Sciatic nerve (tissue), 2 donors: Measurements from ENCODE around the gene BABAM1. TPM values are rescaled to one million over a fixed set of nuclear protein-coding genes. Genes with fewer than 3 reads are reported as not detected.
"Not testable (repeated sequence)": the region's sequence is repeated elsewhere in the genome, so short reads cannot be mapped to it uniquely, and the experiment has no call there.

ENCODE experiments used
- ATAC-seq: fragments of 200-7000 bp; cut with Tn5 transposase; one replicate; pipeline ENCODE4 v1.9.1; 2020; ENCODE audit warnings: mild to moderate bottlenecking, moderate library complexity
- DNase-seq: peaks from one replicate; pipeline ENCODE4 v3.0.0-alpha.2; 2020; ENCODE audit warnings: low spot score
- intact Hi-C: fragments of 100-400 bp; cut with DNase I; formaldehyde crosslinking; loops from one replicate; pipeline ENCODE4 v1.14.2; 2022
- total RNA-seq: library from RNA; stranded (reverse); fragmentation: NEBNext Ultra II Directional; extraction: Animal tissue kit (Norgen Biotek cat#: 25700); gene quantifications from one replicate; pipeline ENCODE4 v1.2.1, GENCODE V29; 2021
- donor health status: DM: no; HTN: no; CAD: no.
- donor health status: DM: no; HTN: no; CAD: no.

Gene BABAM1
- total RNA-seq, 1 donor from 2014 or later, result 66.6 TPM

DNA sequence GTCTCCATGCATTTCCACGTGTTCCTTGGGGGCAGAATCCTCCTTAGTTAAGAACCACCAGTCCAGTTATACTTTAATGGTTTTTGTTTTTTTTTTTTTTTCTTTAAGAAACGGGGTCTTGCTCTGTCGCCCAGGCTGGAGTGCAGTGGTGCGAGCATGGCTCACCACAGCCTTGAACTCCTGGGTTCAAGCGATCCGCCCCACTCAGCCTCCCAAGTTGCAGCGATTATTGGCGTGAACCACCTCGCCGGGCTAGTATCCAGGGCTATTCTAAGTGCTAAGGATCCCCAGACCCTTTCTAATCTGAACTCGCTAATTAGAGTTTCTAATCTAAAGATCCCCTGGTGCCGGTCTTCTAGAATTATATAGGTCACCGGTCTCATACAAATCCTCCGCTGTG lies 26.4 kb downstream of the BABAM1 start:
- no peak for ATAC-seq
- intact Hi-C loops, result loop anchor here (10.0 kb wide), 1 partner anchor 91 kb away; no protein-coding TSS in a partner anchor
- DNase-seq, result no peak

DNA sequence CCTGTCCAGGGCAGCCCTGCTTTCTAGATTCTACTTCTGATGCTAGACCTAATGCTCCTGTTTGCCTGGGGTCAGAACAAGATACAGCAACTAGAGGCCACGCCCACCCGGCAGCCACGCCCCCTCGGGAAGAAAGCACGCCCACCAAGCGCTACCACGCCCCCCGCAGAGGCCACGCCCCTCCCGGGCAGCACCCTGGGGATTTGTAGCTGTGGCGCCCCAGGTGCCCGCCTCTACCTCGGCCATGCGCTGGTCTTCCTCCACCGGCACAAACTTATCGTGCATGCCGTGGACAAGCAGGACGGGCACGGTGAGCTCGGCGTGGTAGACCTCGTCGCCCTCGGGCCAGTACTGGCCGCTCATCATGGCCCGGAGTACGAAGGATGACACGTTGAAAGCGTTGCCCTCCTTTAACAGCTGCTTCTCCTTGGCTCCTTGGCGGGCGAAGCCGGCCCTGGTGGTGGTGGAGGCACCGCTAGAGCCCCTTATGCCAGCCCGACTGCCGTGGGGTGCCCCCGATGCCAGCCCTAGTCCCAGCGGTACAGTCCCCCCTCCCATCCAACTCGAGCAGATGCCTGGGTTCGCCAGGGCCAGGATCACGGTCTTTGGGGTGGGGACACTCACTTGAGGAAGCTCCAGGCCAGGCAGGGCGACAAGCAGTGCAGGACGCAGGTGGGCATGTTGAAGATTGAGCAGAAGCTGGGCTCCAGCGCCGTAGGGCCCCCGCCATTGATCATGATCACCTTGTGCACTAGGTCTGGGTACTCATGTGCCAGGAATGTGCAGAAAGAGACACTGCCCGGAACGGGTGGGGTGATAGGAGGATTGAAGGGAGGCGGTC lies 27.0 kb downstream of the BABAM1 start:
- no peak for ATAC-seq
- intact Hi-C loops, result loop anchor here (10.0 kb wide), 1 partner anchor 91 kb away; no protein-coding TSS in a partner anchor
- DNase-seq, result no peak

DNA sequence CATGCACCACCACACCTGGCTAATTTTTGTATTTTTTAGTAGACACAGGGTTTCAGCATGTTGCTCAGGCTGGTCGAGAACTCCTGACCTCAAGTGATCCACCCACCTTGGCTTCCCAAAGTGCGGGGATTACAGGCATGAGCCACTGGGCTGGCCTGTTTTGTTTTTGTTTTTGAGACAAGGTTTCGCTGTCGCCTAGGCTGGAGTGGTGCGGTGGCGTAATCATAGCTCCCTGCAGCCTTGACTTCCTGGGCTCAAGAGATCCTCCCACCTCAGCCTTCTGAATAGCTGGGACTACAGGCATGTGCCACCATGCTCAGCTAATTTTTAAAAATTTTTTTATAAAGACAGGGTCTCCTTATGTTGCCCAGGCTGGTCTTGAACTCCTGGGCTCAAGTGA lies 28.3 kb downstream of the BABAM1 start:
- ATAC-seq, DNase-seq: not testable (repeated sequence)
- intact Hi-C loops, result loop anchor here (10.0 kb wide), 1 partner anchor 89 kb away; no protein-coding TSS in a partner anchor

DNA sequence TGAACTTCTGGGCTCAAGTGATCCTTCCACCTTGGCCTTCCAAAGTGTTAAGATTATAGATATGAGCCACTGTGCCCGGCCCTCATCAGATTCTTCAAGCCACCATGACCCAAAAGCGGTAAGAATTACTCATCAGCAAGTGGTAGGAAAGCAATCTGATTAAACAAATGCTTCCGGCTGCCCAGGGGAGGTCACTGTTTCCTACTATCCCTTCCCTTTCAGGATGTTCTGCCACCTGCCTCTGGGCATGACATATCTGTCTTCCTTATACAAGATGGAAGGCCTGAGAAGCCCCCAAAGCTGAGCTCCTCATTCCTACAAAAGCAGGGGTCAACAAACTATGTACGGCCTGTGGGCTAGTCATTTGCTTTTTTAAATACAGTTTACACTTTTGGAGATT lies 29.0 kb downstream of the BABAM1 start:
- ATAC-seq, result no peak
- no peak for DNase-seq
- intact Hi-C loops, result loop anchor here (10.0 kb wide), 1 partner anchor 89 kb away; no protein-coding TSS in a partner anchor

DNA sequence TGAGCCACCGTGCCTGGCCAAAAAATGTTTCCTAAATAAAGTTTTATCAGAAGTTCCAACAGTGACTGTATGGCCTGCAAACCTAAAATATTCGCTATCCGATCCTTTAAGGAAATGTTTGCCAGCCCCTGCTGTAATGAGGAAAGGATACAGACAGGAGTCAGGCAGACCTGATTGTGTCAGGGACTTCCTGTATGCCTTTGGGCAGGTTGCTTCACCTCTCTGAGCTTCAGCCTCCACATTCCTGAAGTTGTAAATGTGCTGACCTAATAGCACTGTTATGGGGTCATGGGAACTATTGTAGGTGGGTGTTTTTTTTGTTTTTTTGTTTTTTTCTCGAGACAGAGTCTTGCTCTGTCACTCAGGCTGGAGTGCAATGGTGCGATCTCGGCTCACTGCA lies 29.7 kb downstream of the BABAM1 start:
- no peak for ATAC-seq
- intact Hi-C loops, result loop anchor here (10.0 kb wide), 1 partner anchor 88 kb away; no protein-coding TSS in a partner anchor

DNA sequence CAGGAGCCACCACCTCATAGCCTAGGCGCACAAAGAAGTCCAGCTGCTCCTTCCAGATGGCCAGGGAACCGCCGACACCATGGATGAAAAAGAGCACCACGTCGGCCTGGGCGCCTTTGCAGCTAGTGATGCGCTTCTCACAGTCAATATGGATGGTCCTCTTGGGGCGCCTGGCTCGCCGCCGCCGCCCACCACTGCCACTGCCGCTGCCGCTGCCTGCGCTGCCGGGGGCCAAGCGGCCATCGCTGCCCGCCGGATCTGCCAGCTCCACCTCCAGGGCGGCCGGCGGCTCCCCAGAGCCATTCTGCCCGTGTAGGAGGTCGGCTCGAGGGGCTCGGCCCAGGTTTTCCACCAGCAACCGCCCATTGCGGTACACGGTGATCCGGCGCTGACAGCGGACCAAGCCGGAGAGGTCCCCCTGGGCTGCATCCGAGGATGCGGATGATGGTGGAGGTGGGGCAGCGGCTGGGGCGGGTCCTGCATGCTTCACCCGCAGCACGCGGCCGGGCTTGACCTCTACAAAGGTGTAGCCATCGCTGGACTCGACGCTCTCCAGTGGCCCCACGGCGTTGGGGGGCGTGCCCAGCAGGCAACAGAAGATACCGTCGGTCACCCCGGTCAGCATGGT lies 33.9 kb downstream of the BABAM1 start:
- intact Hi-C loops, result no loop called here
- no peak for DNase-seq
- no peak for ATAC-seq

More for the DNA sequence above, 29.7 kb downstream of the BABAM1 start:
- no peak for DNase-seq

DNA sequence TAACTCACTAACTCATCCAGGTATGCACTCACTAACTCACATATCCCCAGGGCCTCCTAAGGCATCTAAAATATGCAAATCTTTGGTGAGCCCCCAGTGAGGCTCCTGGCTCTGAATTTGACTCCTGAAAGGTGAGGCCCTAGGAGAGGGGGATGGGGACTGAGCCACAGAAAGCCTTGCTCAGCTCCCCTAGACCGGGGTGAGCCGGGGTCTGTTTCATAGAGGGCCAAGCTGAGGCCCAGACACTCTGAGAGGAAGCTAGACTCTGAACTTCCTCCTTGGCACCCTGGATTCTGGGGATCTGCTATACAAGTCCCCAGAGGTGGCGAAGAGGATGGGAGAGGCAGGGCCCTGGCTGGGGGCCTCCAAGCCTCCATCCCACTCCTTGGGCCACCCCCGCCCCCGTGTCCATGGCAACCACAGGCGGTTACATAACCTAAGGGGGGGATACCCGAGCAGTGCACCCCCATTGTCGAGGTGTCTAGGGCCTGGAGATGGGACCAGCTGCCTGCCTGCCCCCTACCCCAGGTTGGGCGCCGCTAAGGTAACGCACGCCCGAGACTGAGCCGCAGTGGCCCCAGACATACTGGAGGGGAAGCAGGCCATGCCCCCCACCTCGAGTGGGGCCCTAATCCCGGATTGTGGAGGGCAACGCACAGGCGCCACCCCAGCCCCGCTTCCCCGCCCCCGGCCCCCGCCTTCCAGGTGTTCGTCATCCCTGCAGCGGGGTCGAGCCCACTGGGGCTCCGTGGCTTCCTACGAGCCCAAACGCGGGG lies 35.3 kb downstream of the BABAM1 start:
- intact Hi-C loops, result no loop called here
- DNase-seq, result no peak
- no peak for ATAC-seq

DNA sequence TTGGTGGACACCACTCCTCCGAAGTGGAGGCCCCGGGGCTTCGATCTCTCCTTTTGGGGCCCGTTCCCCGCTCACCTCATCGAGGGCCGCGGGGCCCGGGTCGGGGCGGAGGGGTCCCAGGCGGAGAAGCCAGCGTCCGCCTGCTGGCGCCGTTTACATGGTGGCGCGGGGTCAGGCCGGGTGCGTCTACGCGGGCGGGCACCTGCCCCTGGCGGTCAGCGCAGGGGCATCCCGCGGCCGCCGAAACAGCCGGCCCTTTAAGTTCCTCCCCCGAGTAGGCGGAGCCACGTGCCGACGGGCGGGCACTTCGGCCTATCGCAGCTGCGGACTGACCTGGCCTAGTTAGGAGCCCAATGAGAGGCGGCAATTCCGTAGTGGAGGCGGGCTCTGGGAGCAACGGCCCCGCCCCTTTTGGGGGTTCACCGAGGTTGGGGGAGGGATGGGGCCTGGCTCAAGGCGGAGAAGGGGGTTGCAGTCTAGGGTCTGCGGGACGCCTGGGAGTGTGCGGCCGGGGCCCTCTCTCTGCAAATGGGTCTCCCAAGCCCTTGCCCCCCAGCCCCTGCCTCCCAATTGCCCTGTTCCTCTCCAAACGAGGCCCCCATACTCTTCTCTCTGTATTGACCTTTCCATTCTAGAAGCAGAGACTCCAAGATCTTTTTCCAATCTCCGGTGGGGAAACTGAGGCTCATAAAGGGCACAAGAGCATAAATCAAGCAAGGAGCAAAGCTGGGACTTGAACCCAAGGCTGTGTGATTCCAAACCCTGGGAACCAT lies 36.1 kb downstream of the BABAM1 start, which contains the start of gene ABHD8:
Gene ABHD8, minus strand, starts transcription at position 259 of the 773 bp plus-strand sequence. CDS start 1,809 bp downstream, outside the sequence.
- ATAC-seq, result peak; percentile 91
- intact Hi-C loops, result no loop called here

DNA sequence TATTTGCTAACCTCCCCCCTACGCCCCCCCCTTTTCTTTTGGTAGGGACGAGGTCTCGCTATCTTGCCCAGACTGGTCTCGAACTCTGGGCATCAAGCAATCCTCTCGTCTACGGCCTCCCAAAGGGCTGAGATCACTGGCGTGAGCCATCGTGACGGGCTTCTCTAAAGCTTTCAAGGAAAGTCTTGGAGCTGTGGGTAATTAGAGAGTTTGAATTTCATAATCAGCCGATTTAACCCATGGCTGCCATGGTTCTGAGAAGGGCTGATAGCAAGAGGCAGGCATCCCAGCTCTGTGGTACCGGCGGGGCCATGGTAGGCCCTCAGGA lies 36.7 kb downstream of the BABAM1 start:
- intact Hi-C loops, result no loop called here
- no peak for DNase-seq
- ATAC-seq, result no peak

More for the DNA sequence above, 36.1 kb downstream of the BABAM1 start, which contains the start of gene ABHD8:
- peak; percentile 98 for DNase-seq

DNA sequence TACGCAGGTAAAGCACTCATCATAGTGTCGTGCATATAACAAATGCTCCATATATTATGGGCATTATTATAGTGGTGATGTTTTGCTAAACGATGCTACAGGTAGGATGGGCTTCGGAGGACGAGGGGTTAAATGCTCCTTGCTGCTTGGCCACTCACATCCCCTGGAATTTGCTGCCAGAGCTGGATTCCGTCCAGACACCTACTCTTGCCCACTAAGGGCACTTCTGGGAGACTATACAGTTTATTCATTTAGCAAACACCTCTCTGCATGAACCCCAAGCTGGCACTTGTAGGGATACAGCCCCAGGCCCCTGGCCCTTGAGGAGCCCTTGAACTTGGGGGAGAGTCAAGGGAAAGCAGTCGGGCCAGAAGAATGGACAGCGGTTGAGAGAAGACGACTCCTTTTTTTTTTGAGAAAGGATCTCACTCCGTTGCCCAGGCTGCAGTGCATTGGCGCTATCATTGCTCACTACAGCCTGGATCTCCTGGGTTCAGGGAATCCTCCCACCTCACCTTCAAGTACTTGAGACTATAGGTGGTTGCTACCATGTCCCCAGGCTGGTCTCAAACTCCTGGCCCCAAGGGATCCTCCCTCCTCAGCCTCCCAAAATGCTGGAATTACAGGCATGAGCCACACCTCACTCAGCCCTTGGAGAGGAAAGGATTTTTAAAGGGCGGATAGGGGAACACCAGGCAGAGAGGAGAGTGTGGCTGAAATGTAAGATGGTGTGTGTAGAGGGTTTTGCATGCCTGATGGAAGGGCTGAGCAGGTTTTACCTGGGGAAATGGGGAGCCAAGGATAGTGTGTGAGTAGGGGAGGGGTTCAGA lies 37.4 kb downstream of the BABAM1 start:
- DNase-seq, result no peak
- intact Hi-C loops, result no loop called here
- ATAC-seq, result no peak

DNA sequence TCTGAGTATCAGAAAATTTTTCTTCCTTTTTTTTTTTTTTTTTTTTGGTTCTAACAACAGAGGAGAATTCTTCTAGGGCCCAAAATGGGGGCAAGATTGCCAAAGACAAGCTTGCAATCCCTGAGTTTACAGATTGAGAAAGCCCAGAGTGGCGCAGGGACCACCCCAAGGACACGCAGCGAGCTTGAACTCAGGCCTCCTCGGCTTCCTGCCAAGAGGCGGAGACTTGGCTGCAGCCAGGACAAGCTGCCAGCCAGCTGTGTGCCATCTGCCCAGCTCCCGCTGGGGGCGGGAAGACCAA lies 37.9 kb downstream of the BABAM1 start:
- intact Hi-C loops, result no loop called here
- ATAC-seq (no peak), DNase-seq (no peak)

DNA sequence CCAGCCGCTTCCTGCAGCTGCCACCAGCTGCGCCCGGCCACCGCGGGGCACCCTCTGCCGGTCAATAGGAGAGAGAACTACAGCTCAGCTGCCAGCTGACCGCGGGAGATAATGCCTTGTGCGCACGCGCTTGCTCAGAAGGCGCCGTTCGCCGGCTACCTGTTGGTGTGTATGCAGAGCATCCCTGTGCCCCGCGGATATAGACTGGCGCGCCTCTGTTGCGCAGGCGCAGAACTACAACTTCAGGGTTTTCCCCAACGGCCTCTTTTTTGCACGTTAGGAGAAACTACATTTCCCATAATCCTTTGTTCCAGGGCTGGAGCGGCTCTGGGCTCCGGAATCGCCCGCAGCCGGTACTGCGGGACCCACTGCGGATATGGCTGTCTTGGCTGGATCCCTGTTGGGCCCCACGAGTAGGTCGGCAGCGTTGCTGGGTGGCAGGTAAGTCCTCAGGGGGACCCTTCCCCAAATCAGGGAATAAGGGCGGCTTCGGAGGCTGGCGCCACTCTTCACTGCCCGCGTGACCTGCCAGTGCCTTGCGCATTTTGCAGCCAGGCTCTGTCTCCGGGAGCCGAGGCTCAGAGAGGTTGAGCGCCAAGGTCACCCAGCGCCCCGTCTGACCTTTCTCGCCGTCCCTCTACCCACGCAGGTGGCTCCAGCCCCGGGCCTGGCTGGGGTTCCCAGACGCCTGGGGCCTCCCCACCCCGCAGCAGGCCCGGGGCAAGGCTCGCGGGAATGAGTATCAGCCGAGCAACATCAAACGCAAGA lies 38.5 kb downstream of the BABAM1 start, which contains the start of gene MRPL34:
Gene MRPL34, plus strand, starts transcription at position 356 of the 768 bp plus-strand sequence. Its CDS starts 21 bp downstream, at position 377.
- peak; percentile 78 for ATAC-seq
- intact Hi-C loops, result no loop called here

DNA sequence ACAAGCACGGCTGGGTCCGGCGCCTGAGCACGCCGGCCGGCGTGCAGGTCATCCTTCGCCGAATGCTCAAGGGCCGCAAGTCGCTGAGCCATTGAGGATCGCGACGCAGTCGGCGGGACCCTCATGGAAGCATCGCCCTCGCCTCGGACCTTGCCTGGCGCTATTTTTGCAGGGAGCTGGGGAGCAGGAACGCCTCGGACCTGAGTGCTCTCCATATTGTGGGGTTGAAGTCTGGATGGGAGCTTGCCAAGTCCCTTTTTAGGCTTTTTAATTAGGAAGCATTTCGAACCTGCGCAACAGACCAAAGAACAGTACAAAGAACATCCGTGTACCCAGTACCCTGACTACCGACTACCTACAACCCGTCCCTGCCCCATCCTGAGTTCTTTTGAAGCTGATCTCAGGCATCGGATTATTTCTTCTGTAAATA lies 39.1 kb downstream of the BABAM1 start:
- DNase-seq, result no peak
- intact Hi-C loops, result no loop called here
- ATAC-seq, result no peak

More for the DNA sequence above, 38.5 kb downstream of the BABAM1 start, which contains the start of gene MRPL34:
- DNase-seq, result peak; percentile 95

DNA sequence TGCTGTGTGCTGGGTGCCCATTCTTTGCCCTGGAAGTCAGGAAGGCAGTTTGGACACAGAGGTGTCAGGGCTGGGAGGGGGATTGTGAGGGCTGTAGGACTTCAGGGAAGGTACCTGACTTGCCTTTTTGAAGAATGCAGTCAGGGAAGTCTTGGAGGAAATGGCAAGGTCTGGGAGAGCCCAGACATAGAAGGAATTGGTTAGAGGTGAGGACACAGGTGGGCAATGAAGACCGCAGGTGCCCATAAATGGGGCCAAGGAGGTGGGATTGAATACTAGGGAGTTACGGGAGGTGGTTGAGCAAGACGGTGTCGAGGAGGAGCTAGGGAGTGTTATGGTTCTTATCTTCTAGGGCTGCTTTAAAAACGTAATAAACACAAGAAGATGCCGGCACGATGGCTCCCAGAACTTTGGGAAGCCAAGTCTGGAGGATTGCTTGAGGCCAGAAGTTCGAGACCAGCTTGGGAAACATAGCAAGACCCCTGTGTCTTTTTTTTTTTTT lies 40.7 kb downstream of the BABAM1 start:
- intact Hi-C loops, result no loop called here
- no peak for DNase-seq
- ATAC-seq, result no peak

DNA sequence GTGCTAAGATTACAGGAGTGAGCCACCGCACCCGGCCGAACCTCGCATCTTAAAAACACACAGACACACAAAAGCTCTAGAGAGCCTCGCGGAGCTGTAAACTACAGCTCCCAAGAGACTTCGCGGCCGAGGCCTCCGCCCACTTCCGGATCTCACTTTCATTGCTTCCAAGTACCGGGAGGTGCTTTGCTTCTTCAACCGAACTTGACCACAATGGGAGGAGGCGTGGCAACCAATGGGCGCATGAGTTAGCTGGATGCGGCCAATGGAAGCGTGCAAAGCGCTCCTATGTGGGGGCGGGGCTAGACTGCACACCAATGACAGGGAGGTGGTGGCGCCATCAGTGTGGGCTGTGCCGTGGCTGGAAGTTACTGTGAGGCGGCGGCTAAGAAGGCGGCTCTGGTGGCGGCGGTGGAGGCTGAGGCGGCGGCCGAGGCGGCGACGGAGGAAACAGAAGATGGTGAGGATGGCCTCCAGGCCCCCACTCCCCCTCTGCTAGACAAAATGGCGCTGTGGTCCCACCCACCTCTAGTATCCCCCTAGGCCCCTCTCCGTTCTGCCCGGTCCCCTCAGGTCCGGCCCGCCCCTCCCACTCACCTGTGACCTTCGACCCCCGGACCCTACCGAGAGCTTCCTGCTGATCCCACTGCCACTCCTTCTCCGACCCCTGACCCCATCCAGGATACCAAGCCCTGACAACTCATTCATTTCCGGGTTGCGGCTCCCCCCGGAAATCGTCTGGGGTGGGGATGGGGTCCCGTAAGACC lies 42.1 kb downstream of the BABAM1 start, which contains the start of gene DDA1:
Gene DDA1, plus strand, starts transcription at position 366 of the 767 bp plus-strand sequence. Its CDS starts 92 bp downstream, at position 458.
- DNase-seq (peak; percentile 99), ATAC-seq (peak; percentile 93)
- intact Hi-C loops, result no loop called here

DNA sequence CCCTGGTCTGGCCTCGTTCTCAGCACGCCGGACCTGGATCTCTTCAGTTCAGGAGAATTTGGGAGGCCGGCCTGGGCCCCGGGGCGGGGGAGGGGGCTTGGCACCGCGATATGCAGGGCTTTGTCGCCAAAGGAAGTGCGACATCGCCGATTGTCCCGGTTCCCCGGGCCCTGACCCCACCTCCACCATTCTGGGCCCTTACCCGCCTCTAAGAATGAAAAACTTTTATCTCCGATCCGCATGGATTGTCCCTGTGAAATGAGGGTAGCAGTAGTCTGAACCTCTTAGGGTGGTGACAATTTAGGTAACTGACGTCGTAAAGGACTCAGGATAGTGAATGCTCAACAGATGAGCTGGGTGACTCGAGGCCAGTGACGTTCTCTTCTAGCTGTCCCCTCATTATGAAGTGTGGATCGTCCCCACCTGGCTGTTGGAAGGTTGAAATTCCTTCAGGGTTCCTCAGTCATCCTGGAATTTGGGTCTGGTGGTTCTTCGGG lies 42.8 kb downstream of the BABAM1 start:
- no peak for ATAC-seq
- DNase-seq, result no peak
- intact Hi-C loops, result no loop called here
